ENCODE results near the gene HPX.

GRCh38 chr11:6420677-6421076 is 20.1 kb downstream of the HPX start:
- TF ChIP-seq, protein P1, sequence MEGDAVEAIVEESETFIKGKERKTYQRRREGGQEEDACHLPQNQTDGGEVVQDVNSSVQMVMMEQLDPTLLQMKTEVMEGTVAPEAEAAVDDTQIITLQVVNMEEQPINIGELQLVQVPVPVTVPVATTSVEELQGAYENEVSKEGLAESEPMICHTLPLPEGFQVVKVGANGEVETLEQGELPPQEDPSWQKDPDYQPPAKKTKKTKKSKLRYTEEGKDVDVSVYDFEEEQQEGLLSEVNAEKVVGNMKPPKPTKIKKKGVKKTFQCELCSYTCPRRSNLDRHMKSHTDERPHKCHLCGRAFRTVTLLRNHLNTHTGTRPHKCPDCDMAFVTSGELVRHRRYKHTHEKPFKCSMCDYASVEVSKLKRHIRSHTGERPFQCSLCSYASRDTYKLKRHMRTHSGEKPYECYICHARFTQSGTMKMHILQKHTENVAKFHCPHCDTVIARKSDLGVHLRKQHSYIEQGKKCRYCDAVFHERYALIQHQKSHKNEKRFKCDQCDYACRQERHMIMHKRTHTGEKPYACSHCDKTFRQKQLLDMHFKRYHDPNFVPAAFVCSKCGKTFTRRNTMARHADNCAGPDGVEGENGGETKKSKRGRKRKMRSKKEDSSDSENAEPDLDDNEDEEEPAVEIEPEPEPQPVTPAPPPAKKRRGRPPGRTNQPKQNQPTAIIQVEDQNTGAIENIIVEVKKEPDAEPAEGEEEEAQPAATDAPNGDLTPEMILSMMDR (conservative IDR thresholded peaks at IDR 0.05; ENCODE audit: low read length), result no peak
- no peak for TF ChIP-seq EZH2phosphoT487 (IDR thresholded peaks at IDR 0.05; ENCODE audit: borderline replicate concordance, low read depth, low read length)

Data from OCI-LY7 (cell line).